Measurements from ENCODE around the gene MORF4L2. TPM values are rescaled to one million over a fixed set of nuclear protein-coding genes. Genes with fewer than 3 reads are reported as not detected.
"Not testable (repeated sequence)": the region's sequence is repeated elsewhere in the genome, so short reads cannot be mapped to it uniquely, and the experiment has no call there.

The MORF4L2 gene
- total and polyA plus RNA-seq, 2 donors (not counting 1 experiment from before 2014, with no cell fraction given): 69.3 to 103 TPM

GRCh38 chrX:103663981-103664762 is 22.3 kb downstream of the MORF4L2 start:
- Histone ChIP-seq H3K79me2 (ENCODE audit: control insufficient read depth, insufficient read depth, low read length) (no peaks in the 10 kb centered on the region), H4K20me1 (ENCODE audit: control insufficient read depth, insufficient read depth, low read length, poor library complexity, severe bottlenecking) (no peaks in the 10 kb centered on the region), H3K27ac (ENCODE audit: low read length in 2 of 2) (no peak overlapping the region), H3K27me3 (replicated peaks in 1 of 4; ENCODE audit: control extremely low read depth in 1 of 4, control insufficient read depth in 3 of 4, insufficient read depth in 4 of 4, low read length in 3 of 4) (peaks cover 0 to 5% (median 0%) of the 10 kb centered on the region in 4 experiments), H2AFZ (ENCODE audit: insufficient read depth, low read depth, low read length, poor library complexity, severe bottlenecking) (no peak overlapping the region), H3K9me3 (ENCODE audit: control extremely low read depth in 1 of 3, control insufficient read depth in 2 of 3, insufficient read depth in 1 of 3, low read length in 2 of 3) (no peaks in the 10 kb centered on the region), H3K4me1 (ENCODE audit: control insufficient read depth in 2 of 2, insufficient read depth in 2 of 2, low read length in 2 of 2) (no peaks in the 10 kb centered on the region), H3K9ac (ENCODE audit: low read length) (no peak overlapping the region), H3K4me3 (ENCODE audit: control extremely low read depth in 1 of 5, extremely low read depth in 1 of 5, insufficient read depth in 1 of 5, low read depth in 2 of 5, low read length in 4 of 5) (no peak overlapping the region), H3K4me2 (replicated peaks; ENCODE audit: low read depth, low read length, poor library complexity, severe bottlenecking) (no peak overlapping the region), H3K36me3 (replicated peaks in 1 of 2; ENCODE audit: control extremely low read depth in 1 of 2, control insufficient read depth in 1 of 2, extremely low read depth in 1 of 2, insufficient read depth in 2 of 2, low read length in 1 of 2) (no peaks in the 10 kb centered on the region)
- Mint-ChIP-seq H3K27me3 (peaks cover 19% of the 10 kb centered on the region), H3K4me3 (no peak overlapping the region), H3K27ac (no peak overlapping the region), H3K9me3 (ENCODE audit: insufficient read depth) (no peaks in the 10 kb centered on the region), H3K4me1 (no peaks in the 10 kb centered on the region)
- CTCF ChIA-PET: no interaction called here
- POLR2A ChIA-PET: no interaction called here
- ATAC-seq (ENCODE audit: low read depth) (no peak), DNase-seq (no peak)
- WGBS (ENCODE audit: insufficient coverage): 48% methylated on average over 11 of the region's 23 CpGs
- TF ChIP-seq EZH2 (IDR thresholded peaks at IDR 0.05; ENCODE audit: borderline replicate concordance, insufficient read depth, low read depth, low read length, poor library complexity, severe bottlenecking): no peak
- TF ChIP-seq, protein P1, sequence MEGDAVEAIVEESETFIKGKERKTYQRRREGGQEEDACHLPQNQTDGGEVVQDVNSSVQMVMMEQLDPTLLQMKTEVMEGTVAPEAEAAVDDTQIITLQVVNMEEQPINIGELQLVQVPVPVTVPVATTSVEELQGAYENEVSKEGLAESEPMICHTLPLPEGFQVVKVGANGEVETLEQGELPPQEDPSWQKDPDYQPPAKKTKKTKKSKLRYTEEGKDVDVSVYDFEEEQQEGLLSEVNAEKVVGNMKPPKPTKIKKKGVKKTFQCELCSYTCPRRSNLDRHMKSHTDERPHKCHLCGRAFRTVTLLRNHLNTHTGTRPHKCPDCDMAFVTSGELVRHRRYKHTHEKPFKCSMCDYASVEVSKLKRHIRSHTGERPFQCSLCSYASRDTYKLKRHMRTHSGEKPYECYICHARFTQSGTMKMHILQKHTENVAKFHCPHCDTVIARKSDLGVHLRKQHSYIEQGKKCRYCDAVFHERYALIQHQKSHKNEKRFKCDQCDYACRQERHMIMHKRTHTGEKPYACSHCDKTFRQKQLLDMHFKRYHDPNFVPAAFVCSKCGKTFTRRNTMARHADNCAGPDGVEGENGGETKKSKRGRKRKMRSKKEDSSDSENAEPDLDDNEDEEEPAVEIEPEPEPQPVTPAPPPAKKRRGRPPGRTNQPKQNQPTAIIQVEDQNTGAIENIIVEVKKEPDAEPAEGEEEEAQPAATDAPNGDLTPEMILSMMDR (IDR thresholded peaks at IDR 0.05): no peak
- intact Hi-C loops (cut with micrococcal nuclease): no loop called here

DNA sequence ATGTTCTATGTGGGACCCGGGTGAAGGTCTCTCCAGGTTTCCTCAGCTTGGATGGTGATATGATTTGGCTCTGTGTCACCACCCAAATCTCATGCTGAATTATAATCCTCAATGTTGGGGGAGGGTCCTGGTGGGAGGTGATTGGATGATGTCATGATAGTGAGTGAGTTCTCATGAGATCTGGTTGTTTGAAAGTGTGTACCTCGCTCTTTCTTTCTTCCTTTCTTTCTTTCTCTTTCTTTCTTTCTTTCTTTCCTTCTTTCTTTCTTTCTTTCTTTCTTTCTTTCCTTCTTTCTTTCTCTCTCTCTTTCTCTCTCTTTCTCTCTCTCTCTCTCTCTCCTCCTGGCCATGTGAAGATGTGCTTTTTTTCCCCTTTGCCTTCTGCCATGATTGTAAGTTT is 27.0 kb downstream of the MORF4L2 start:
- H3K4me1 Mint-ChIP-seq; H3K36me3 ChIP-seq (replicated peaks in 1 of 2; ENCODE audit: control extremely low read depth in 1 of 2, control insufficient read depth in 1 of 2, extremely low read depth in 1 of 2, insufficient read depth in 2 of 2, low read length in 1 of 2); H3K27ac Mint-ChIP-seq; H3K9ac ChIP-seq (ENCODE audit: low read length); H2AFZ ChIP-seq (ENCODE audit: insufficient read depth, low read depth, low read length, poor library complexity, severe bottlenecking); intact Hi-C loops (cut with micrococcal nuclease); H3K4me2 ChIP-seq (replicated peaks; ENCODE audit: low read depth, low read length, poor library complexity, severe bottlenecking); H3K4me3 ChIP-seq (ENCODE audit: control extremely low read depth in 1 of 5, extremely low read depth in 1 of 5, insufficient read depth in 1 of 5, low read depth in 2 of 5, low read length in 4 of 5); H4K20me1 ChIP-seq (ENCODE audit: control insufficient read depth, insufficient read depth, low read length, poor library complexity, severe bottlenecking); CTCF ChIA-PET; H3K4me3 Mint-ChIP-seq; POLR2A ChIA-PET; H3K79me2 ChIP-seq (ENCODE audit: control insufficient read depth, insufficient read depth, low read length); H3K27ac ChIP-seq (ENCODE audit: low read length in 2 of 2); H3K9me3 ChIP-seq (ENCODE audit: control extremely low read depth in 1 of 3, control insufficient read depth in 2 of 3, insufficient read depth in 1 of 3, low read length in 2 of 3); H3K4me1 ChIP-seq (ENCODE audit: control insufficient read depth in 2 of 2, insufficient read depth in 2 of 2, low read length in 2 of 2); DNase-seq; H3K9me3 Mint-ChIP-seq (ENCODE audit: insufficient read depth); H3K27me3 ChIP-seq (replicated peaks in 1 of 4; ENCODE audit: control extremely low read depth in 1 of 4, control insufficient read depth in 3 of 4, insufficient read depth in 4 of 4, low read length in 3 of 4); ATAC-seq (ENCODE audit: low read depth): not testable (repeated sequence)
- H3K27me3 Mint-ChIP-seq: peaks cover 16% of the 10 kb centered on the region
- no CpG with 5 or more reads among the region's 2 CpGs for WGBS (ENCODE audit: insufficient coverage)
